ENCODE results near the gene ZNF143. TPM values are rescaled to one million over a fixed set of nuclear protein-coding genes. Genes with fewer than 3 reads are reported as not detected.
A peak's percentile ranks its signal among the peaks of the same experiment; 100 is the strongest.
"Not testable (repeated sequence)": the region's sequence is repeated elsewhere in the genome, so short reads cannot be mapped to it uniquely, and the experiment has no call there.

Gene ZNF143
- 10 to 100 TPM; 17.8 to 44.2 (median 30.9) TPM for total RNA-seq

GRCh38 chr11:9460322-9461062 lies at the start of gene ZNF143:
Gene ZNF143, plus strand, starts transcription at chr11:9461012. Its CDS starts 10,297 bp downstream, at chr11:9471309.
- H3K4me3 ChIP-seq (ENCODE audit: low read depth, poor library complexity, severe bottlenecking), result peak within 1 kb of the TSS; percentile 88
- peak; percentile 100 for DNase-seq (ENCODE audit: low spot score in 2 of 2)
- intact Hi-C loops (cut with DNase I; ENCODE audit: low total_unique reads), result loop anchor here (10.0 kb wide), 1 partner anchor 64 kb away; no protein-coding TSS in a partner anchor
- 0% methylated on average over 41 to 44 of the region's 45 CpGs for WGBS, 2 donors
- TF ChIP-seq POLR2A (IDR thresholded peaks at IDR 0.05) (peak in 1 of 2 donors; percentile 93), CTCF (IDR thresholded peaks at IDR 0.05) (peak in 1 of 3 donors; percentile 50)

- intact Hi-C loops (cut with DNase I; ENCODE audit: low total_unique reads), result no loop called here
- TF ChIP-seq CTCF (IDR thresholded peaks at IDR 0.05) (no peak), POLR2A (IDR thresholded peaks at IDR 0.05) (no peak)
- no peak for DNase-seq (ENCODE audit: low spot score in 2 of 2)
- no peak overlapping the region for H3K4me3 ChIP-seq (ENCODE audit: low read depth, poor library complexity, severe bottlenecking)
- WGBS, 2 donors, result 89 to 96% methylated on average over 1 of the region's 1 CpG
Measured at GRCh38 chr11:9428706-9429105, 32.1 kb upstream of the ZNF143 start.

GRCh38 chr11:9438611-9439010 lies 22.2 kb upstream of the ZNF143 start:
- no peak for DNase-seq (ENCODE audit: low spot score in 2 of 2)
- WGBS, 2 donors, result 86 to 91% methylated on average over 4 of the region's 4 CpGs
- intact Hi-C loops (cut with DNase I; ENCODE audit: low total_unique reads), result no loop called here
- TF ChIP-seq CTCF (IDR thresholded peaks at IDR 0.05) (no peak), POLR2A (IDR thresholded peaks at IDR 0.05) (no peak)
- no peak overlapping the region for H3K4me3 ChIP-seq (ENCODE audit: low read depth, poor library complexity, severe bottlenecking)

- DNase-seq (ENCODE audit: low spot score in 2 of 2), result no peak
- H3K4me3 ChIP-seq (ENCODE audit: low read depth, poor library complexity, severe bottlenecking), result no peak overlapping the region
- WGBS, 2 donors, result 85 to 89% methylated on average over 4 of the region's 4 CpGs
- intact Hi-C loops (cut with DNase I; ENCODE audit: low total_unique reads), result no loop called here
- TF ChIP-seq POLR2A (IDR thresholded peaks at IDR 0.05) (no peak), CTCF (IDR thresholded peaks at IDR 0.05) (no peak)
Measured at GRCh38 chr11:9446230-9446629, 14.6 kb upstream of the ZNF143 start.

- DNase-seq (ENCODE audit: low spot score in 2 of 2), result no peak
- H3K4me3 ChIP-seq (ENCODE audit: low read depth, poor library complexity, severe bottlenecking), result no peak overlapping the region
- intact Hi-C loops (cut with DNase I; ENCODE audit: low total_unique reads), result no loop called here
- TF ChIP-seq POLR2A (IDR thresholded peaks at IDR 0.05) (no peak), CTCF (IDR thresholded peaks at IDR 0.05) (no peak)
- 96 to 97% methylated on average over 9 of the region's 9 CpGs for WGBS, 2 donors
Measured at GRCh38 chr11:9448576-9449352, 12.0 kb upstream of the ZNF143 start.

GRCh38 chr11:9452023-9452422 lies 8.8 kb upstream of the ZNF143 start:
- WGBS, 2 donors, result 61 to 72% methylated on average over 7 of the region's 7 CpGs
- H3K4me3 ChIP-seq (ENCODE audit: low read depth, poor library complexity, severe bottlenecking); intact Hi-C loops (cut with DNase I; ENCODE audit: low total_unique reads); DNase-seq (ENCODE audit: low spot score in 2 of 2): not testable (repeated sequence)

Measured in lower leg skin (tissue), 4 donors.